SK-N-SH treated with all-trans-retinoic acid at 6 μM for 48 hours (cell line): Measurements from ENCODE around the gene TMEM82.

ENCODE experiments used
- ATAC-seq: fragments of 200-7000 bp; cut with Tn5 transposase; 3 replicates; pipeline ENCODE4 v1.9.1; 2020; ENCODE audit warnings: mild to moderate bottlenecking, moderate library complexity
- BACH2 ChIP-seq: fragments of 250-450 bp; sonication (Bioruptor Pico); IDR thresholded peaks from 2 replicates; pipeline ENCODE4 v1.9.0; 2021; ENCODE audit warnings: mild to moderate bottlenecking, borderline replicate concordance
- CREB5 ChIP-seq: fragments of 250-450 bp; sonication (Bioruptor Pico); IDR thresholded peaks from 2 replicates; pipeline ENCODE4 v1.5.1; 2020; ENCODE audit warnings: low read depth, mild to moderate bottlenecking, moderate library complexity
- ESRRG ChIP-seq: fragments of 250-450 bp; sonication (Bioruptor Pico); IDR thresholded peaks from 2 replicates; pipeline ENCODE4 v1.6.1; 2021; ENCODE audit warnings: mild to moderate bottlenecking
- GLIS3 ChIP-seq: fragments of 250-450 bp; sonication (Bioruptor Pico); IDR thresholded peaks from 2 replicates; pipeline ENCODE4 v1.5.0; 2020; ENCODE audit warnings: mild to moderate bottlenecking, moderate library complexity
- ISL1 ChIP-seq: fragments of 250-450 bp; sonication (Bioruptor Pico); IDR thresholded peaks from 2 replicates; pipeline ENCODE4 v2.1.2; 2022; ENCODE audit warnings: mild to moderate bottlenecking, moderate library complexity
- OSR1 ChIP-seq: fragments of 250-450 bp; sonication (Bioruptor Pico); IDR thresholded peaks from 2 replicates; pipeline ENCODE4 v1.8.0; 2022; ENCODE audit warnings: moderate library complexity, mild to moderate bottlenecking, inconsistent platforms
- PATZ1 ChIP-seq: fragments of 250-450 bp; sonication (Bioruptor Pico); IDR thresholded peaks from 2 replicates; pipeline ENCODE4 v1.8.0; 2020; ENCODE audit warnings: mild to moderate bottlenecking, moderate library complexity, borderline replicate concordance
- PPARA ChIP-seq: fragments of 250-450 bp; sonication (Bioruptor Pico); IDR thresholded peaks from 2 replicates; pipeline ENCODE4 v1.5.0; 2020; ENCODE audit warnings: mild to moderate bottlenecking, borderline replicate concordance
- RARB ChIP-seq: fragments of 250-450 bp; sonication (Bioruptor Pico); IDR thresholded peaks from 2 replicates; pipeline ENCODE4 v1.8.0; 2021; ENCODE audit warnings: mild to moderate bottlenecking, moderate library complexity
- SNAI2 ChIP-seq: fragments of 250-450 bp; sonication (Bioruptor Pico); IDR thresholded peaks from 2 replicates; pipeline ENCODE4 v1.5.0; 2020; ENCODE audit warnings: mild to moderate bottlenecking, moderate library complexity
- TCF4 ChIP-seq: fragments of 250-450 bp; sonication (Bioruptor Pico); IDR thresholded peaks from 2 replicates; pipeline ENCODE4 v1.8.0; 2021; ENCODE audit warnings: mild to moderate bottlenecking, moderate library complexity, borderline replicate concordance
- TOX ChIP-seq: fragments of 250-450 bp; sonication (Bioruptor Pico); IDR thresholded peaks from 2 replicates; pipeline ENCODE4 v1.8.0; 2021; ENCODE audit warnings: mild to moderate bottlenecking, moderate library complexity, borderline replicate concordance
- TSHZ2 ChIP-seq: fragments of 250-450 bp; sonication (Bioruptor Pico); IDR thresholded peaks from 2 replicates; pipeline ENCODE4 v1.5.0; 2020; ENCODE audit warnings: mild to moderate bottlenecking, moderate library complexity
- ZC3H10 ChIP-seq: fragments of 250-450 bp; sonication (Bioruptor Pico); IDR thresholded peaks from 2 replicates; pipeline ENCODE4 v1.5.1; 2021; ENCODE audit warnings: mild to moderate bottlenecking, moderate library complexity
- ZFP30 ChIP-seq: fragments of 450-650 bp; formaldehyde crosslinking; IDR thresholded peaks from 2 replicates; pipeline ENCODE4 v1.5.0; 2022; ENCODE audit warnings: mild to moderate bottlenecking, moderate library complexity
- ZNF565 ChIP-seq: fragments of 450-650 bp; formaldehyde crosslinking; conservative IDR thresholded peaks from 2 replicates; pipeline ENCODE4 v1.5.0; 2020; ENCODE audit warnings: low read depth, mild to moderate bottlenecking, moderate library complexity
- ZNF8 ChIP-seq: fragments of 450-650 bp; formaldehyde crosslinking; IDR thresholded peaks from 2 replicates; pipeline ENCODE4 v1.5.0; 2020; ENCODE audit warnings: mild to moderate bottlenecking, moderate library complexity

The TMEM82 gene

GRCh38 chr1:15735304-15736037 lies 6.8 kb upstream of the TMEM82 start (continued):
- TF ChIP-seq SNAI2: no peak
- no peak for TF ChIP-seq GLIS3 (CRISPR knock-in tag)
- no peak for TF ChIP-seq ZNF565 (CRISPR knock-in tag)
- TF ChIP-seq PATZ1 (CRISPR knock-in tag): no peak

DNA sequence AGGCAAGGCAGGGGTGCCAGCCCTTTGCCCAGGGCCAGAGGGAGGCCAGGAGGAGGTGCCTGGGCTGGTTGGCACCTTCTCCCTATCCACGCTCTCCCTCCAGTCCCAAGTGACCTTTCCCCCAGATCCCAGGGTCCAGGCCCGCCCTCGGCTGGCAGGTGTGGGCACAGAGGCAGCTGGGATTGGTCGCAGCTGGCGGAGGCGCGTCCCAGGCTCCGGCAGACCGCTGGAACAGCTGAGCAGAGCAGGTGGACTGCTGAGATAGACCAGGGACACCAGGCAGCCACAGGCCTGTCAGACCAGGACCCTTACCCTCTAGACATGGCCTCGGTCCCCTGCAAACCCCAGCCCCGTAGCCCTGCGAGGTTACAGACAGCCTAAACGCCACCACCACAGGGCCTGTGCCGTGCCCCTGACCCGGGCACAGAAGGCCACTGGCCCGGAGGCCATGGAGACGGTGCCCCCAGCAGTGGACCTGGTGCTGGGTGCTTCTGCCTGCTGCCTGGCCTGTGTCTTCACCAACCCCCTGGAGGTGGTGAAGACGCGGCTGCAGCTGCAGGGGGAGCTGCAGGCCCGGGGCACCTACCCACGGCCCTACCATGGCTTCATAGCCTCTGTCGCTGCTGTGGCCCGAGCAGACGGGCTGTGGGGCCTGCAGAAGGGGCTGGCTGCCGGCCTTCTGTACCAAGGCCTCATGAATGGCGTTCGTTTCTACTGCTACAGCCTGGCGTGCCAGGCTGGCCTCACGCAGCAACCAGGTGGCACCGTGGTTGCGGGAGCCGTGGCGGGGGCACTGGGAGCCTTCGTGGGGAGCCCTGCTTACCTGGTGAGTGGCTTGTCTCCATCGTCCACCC lies 6.0 kb upstream of the TMEM82 start, which contains the start of gene SLC25A34:
SLC25A34 (plus strand) TSS at position 221 of the 854 bp plus-strand sequence; CDS start at position 449, 228 bp downstream.
- no peak for TF ChIP-seq RARB (CRISPR knock-in tag)
- TF ChIP-seq ZFP30: no peak
- no peak for TF ChIP-seq ZNF8 (CRISPR knock-in tag)
- TF ChIP-seq ZC3H10: no peak
- no peak for TF ChIP-seq PATZ1 (CRISPR knock-in tag)
- TF ChIP-seq TCF4 (CRISPR knock-in tag): no peak
- TF ChIP-seq PPARA: no peak
- TF ChIP-seq ESRRG (CRISPR knock-in tag): no peak
- no peak for TF ChIP-seq ISL1 (CRISPR knock-in tag)
- TF ChIP-seq BACH2 (CRISPR knock-in tag): no peak
- TF ChIP-seq OSR1: no peak
- TF ChIP-seq CREB5 (CRISPR knock-in tag): no peak
- ATAC-seq: no peak

DNA sequence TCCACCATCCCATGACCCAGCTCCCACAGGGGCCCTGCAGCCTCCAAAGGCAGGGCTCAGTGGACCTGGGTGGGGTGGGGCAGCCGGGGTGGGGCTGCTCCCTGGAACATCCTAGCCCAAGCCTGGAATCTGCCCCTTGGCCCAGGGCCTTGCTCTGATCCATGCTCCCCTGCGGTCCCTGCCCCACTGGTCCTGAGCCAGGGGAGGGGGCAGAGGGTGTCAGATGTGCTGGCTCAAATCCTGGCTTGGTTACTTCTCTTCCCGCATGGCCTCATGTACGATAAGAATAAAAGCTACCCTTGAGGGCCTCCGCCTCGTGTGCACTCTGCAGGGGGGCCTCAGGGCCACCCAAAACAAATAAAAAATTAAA lies 5.4 kb upstream of the TMEM82 start:
- no peak for ATAC-seq

More for the DNA sequence above, 5.4 kb upstream of the TMEM82 start:
- TF ChIP-seq TOX (CRISPR knock-in tag) (no peak), GLIS3 (CRISPR knock-in tag) (no peak), TSHZ2 (no peak)
